Measurements from ENCODE around the gene ACAP3.

GRCh38 chr1:1322952-1323351 lies 15.2 kb upstream of the ACAP3 start:
- TF ChIP-seq CREB1 (IDR thresholded peaks at IDR 0.05; ENCODE audit: low read depth) (no peak), TAF1 (IDR thresholded peaks at IDR 0.05; ENCODE audit: low read depth) (no peak), YY1 (IDR thresholded peaks at IDR 0.05; ENCODE audit: low read depth) (no peak), FOXM1 (IDR thresholded peaks at IDR 0.05; ENCODE audit: borderline replicate concordance, low read depth) (no peak), RAD21 (IDR thresholded peaks at IDR 0.05; ENCODE audit: low read depth) (no peak), TCF12 (IDR thresholded peaks at IDR 0.05; ENCODE audit: low read depth) (no peak), USF1 (IDR thresholded peaks at IDR 0.05) (no peak), EP300 (IDR thresholded peaks at IDR 0.05; ENCODE audit: borderline replicate concordance) (no peak)

Measured in Ishikawa (cell line).